HepG2 (cell line): ENCODE measurements around the gene TUBGCP4. TPM values are rescaled to one million over a fixed set of nuclear protein-coding genes. Genes with fewer than 3 reads are reported as not detected.

ENCODE experiments used
- ATAC-seq: fragments of 200-7000 bp; cut with Tn5 transposase; 3 replicates; pipeline ENCODE4 v1.9.1; 2020; ENCODE audit warnings: mild to moderate bottlenecking, moderate library complexity
- BruUV-seq: library from RNA; stranded (reverse); fragments of 400-500 nt; replicated peaks from 2 replicates; lab custom pipeline; 2021; lab: Mats Ljungman, UMichigan
- CTCF ChIA-PET: fragments of 300-600 bp; formaldehyde crosslinking; extraction: SDS; loops from one replicate; lab custom pipeline; 2021; ENCODE audit warnings: low total read pairs, inconsistent platforms, low intra/inter-chr PET ratio; lab: Yijun Ruan, JAX
- POLR2A ChIA-PET: fragments of 350-600 bp; sonication (Branson Sonifier 250); formaldehyde crosslinking; loops from one replicate; lab custom pipeline; 2020; ENCODE audit warnings: antibody characterized with exemption, inconsistent platforms; lab: Yijun Ruan, JAX
- DNase-seq: peaks from one replicate; pipeline ENCODE4 v3.0.0-alpha.2; 2015; ENCODE audit warnings: low spot score
- FAIRE-seq: peaks from 3 replicates; lab custom pipeline; 2011; peaks lifted over from hg19 to GRCh38; lab: Jason Lieb, UNC
- H2AFZ ChIP-seq: one replicate; pipeline ENCODE4 v1.6.1; 2011; ENCODE audit warnings: low read length, inconsistent platforms
- H3K27ac ChIP-seq: fragments of 300-600 bp; 3 replicates; pipeline ENCODE4 v1.8.0; 2011; ENCODE audit warnings: mixed run types, mild to moderate bottlenecking, mixed read lengths, low read length, inconsistent platforms; ENCODE audit not compliant: insufficient read depth; ENCODE audit errors: extremely low read length
- H3K27me3 ChIP-seq, 2 experiments: fragments of 200-600 bp in 1 of 2; 2 replicates in 1 of 2; 3 replicates in 1 of 2; pipeline versions ENCODE4 v1.6.0 to v1.8.0; 2011; ENCODE audit warnings: low read length in 2 of 2, mild to moderate bottlenecking in 2 of 2, moderate library complexity in 2 of 2, inconsistent platforms in 1 of 2; ENCODE audit not compliant: insufficient read depth in 2 of 2, control insufficient read depth in 1 of 2
- H3K36me3 ChIP-seq, 2 experiments: fragments of 200-600 bp in 1 of 2; replicated peaks in 1 of 2; 2 replicates in 1 of 2; 3 replicates in 1 of 2; pipeline versions ENCODE4 v1.5.1 to v1.8.0; 2011; ENCODE audit warnings: low read length in 2 of 2, inconsistent platforms in 1 of 2; ENCODE audit not compliant: insufficient read depth in 2 of 2, control insufficient read depth in 1 of 2
- H3K4me1 ChIP-seq: 2 replicates; pipeline ENCODE4 v1.5.1; 2012; ENCODE audit warnings: low read length, inconsistent platforms; ENCODE audit not compliant: insufficient read depth
- H3K4me2 ChIP-seq: 2 replicates; pipeline ENCODE4 v1.6.0; 2011; ENCODE audit warnings: low read depth, low read length, inconsistent platforms
- H3K4me3 ChIP-seq, 3 experiments: fragments of 200-600 bp in 1 of 3; sonication (generic), shearing (Covaris generic) in 1 of 3; replicated peaks in 1 of 3; 2 replicates each; pipeline ENCODE4 v1.5.1; 2011 to 2016; ENCODE audit warnings: low read length in 3 of 3, inconsistent platforms in 2 of 3, low read depth in 2 of 3, mild to moderate bottlenecking in 2 of 3, control low read depth in 1 of 3, mixed read lengths in 1 of 3; ENCODE audit not compliant: insufficient read depth in 1 of 3
- H3K79me2 ChIP-seq: one replicate; pipeline ENCODE4 v1.6.1; 2011; ENCODE audit warnings: low read length, inconsistent platforms; ENCODE audit not compliant: insufficient read depth
- H3K9ac ChIP-seq: 2 replicates; pipeline ENCODE4 v1.6.0; 2011; ENCODE audit warnings: mild to moderate bottlenecking, low read depth, low read length, inconsistent platforms; ENCODE audit not compliant: insufficient read depth
- H3K9me3 ChIP-seq: 2 replicates; pipeline ENCODE4 v1.5.1; 2012; ENCODE audit warnings: mild to moderate bottlenecking, low read length
- H4K20me1 ChIP-seq: 2 replicates; pipeline ENCODE4 v1.6.0; 2011; ENCODE audit warnings: inconsistent platforms, mild to moderate bottlenecking, low read length, moderate library complexity; ENCODE audit not compliant: insufficient read depth
- ATM ChIP-seq: fragments of 450-650 bp; IDR thresholded peaks from 2 replicates; pipeline ENCODE4 v1.7.1; 2017; ENCODE audit warnings: mild to moderate bottlenecking, borderline replicate concordance
- MBNL3 ChIP-seq: fragments of 250-450 bp; sonication (Bioruptor Pico); conservative IDR thresholded peaks from 2 replicates; pipeline ENCODE4 v1.8.0; 2022; ENCODE audit warnings: mild to moderate bottlenecking, inconsistent platforms
- PATZ1 ChIP-seq: sonication (generic); formaldehyde crosslinking; IDR thresholded peaks from 2 replicates; pipeline ENCODE4 v1.4.0; 2020; ENCODE audit warnings: missing genetic modification reagents
- PHF8 ChIP-seq: sonication (generic); formaldehyde crosslinking; IDR thresholded peaks from 2 replicates; pipeline ENCODE4 v1.5.0; 2020; ENCODE audit warnings: missing genetic modification reagents
- SATB2 ChIP-seq: sonication (generic); formaldehyde crosslinking; IDR thresholded peaks from 2 replicates; pipeline ENCODE4 v1.5.0; 2020; ENCODE audit warnings: missing genetic modification reagents
- ZFP90 ChIP-seq: sonication (generic); formaldehyde crosslinking; IDR thresholded peaks from 2 replicates; pipeline ENCODE4 v1.8.0; 2022; ENCODE audit warnings: missing genetic modification reagents, mild to moderate bottlenecking, inconsistent platforms, borderline replicate concordance
- ZNF567 ChIP-seq: sonication (generic); formaldehyde crosslinking; IDR thresholded peaks from 2 replicates; pipeline ENCODE4 v1.8.1; 2023; ENCODE audit warnings: mild to moderate bottlenecking, missing genetic modification reagents, borderline replicate concordance
- ZNF569 ChIP-seq: sonication (generic); formaldehyde crosslinking; IDR thresholded peaks from 2 replicates; pipeline ENCODE4 v1.5.0; 2020; ENCODE audit warnings: mild to moderate bottlenecking, missing genetic modification reagents, moderate library complexity, borderline replicate concordance
- ZNF713 ChIP-seq: sonication (generic); formaldehyde crosslinking; IDR thresholded peaks from 2 replicates; pipeline ENCODE4 v1.4.0; 2020; ENCODE audit warnings: mild to moderate bottlenecking, missing genetic modification reagents
- ZNF746 ChIP-seq: sonication (generic); formaldehyde crosslinking; IDR thresholded peaks from 2 replicates; pipeline ENCODE4 v1.8.0; 2022; ENCODE audit warnings: mild to moderate bottlenecking, missing genetic modification reagents
- ZSCAN5A ChIP-seq: sonication (generic); formaldehyde crosslinking; IDR thresholded peaks from 2 replicates; pipeline ENCODE4 v1.8.0; 2022; ENCODE audit warnings: mild to moderate bottlenecking, missing genetic modification reagents, borderline replicate concordance
- in situ Hi-C: cut with HindIII; loops from 2 replicates; pipeline ENCODE4 v1.10.0; 2017; ENCODE audit warnings: low pct_unique_long_range_greater_than_20kb; ENCODE audit not compliant: extremely low pct_ligation_motif_present
- intact Hi-C: fragments of 100-400 bp; cut with micrococcal nuclease; formaldehyde crosslinking; loops from one replicate; pipeline ENCODE4 v1.10.0; 2022; ENCODE audit not compliant: unreplicated experiment
- polyA plus RNA-seq, 8 experiments: library from polyadenylated mRNA; depleted of rRNA in 3 of 8; stranded (reverse) in 7 of 8; unstranded in 1 of 8; fragments of >200 nt; fragmentation: Illumina TruSeq in 4 of 8; extraction: Trizol in 4 of 8; gene quantifications; 2 replicates each; pipeline versions ENCODE4 v1.2.1 to v1.2.3, GENCODE V29; 2011 to 2016; ENCODE audit warnings: low read depth in 4 of 8, missing spikeins in 1 of 8, mixed read lengths in 1 of 8; ENCODE audit not compliant: insufficient read depth in 1 of 8
- total RNA-seq, 5 experiments: library from RNA; depleted of rRNA; stranded (reverse); fragments of >200 nt; fragmentation: Illumina TruSeq; extraction: Trizol; gene quantifications; 2 replicates each; pipeline ENCODE4 v1.2.3, GENCODE V29; 2016; ENCODE audit warnings: low read depth in 1 of 5
- TF ChIP-seq, protein P1 (sequence below): sonication (generic); formaldehyde crosslinking; IDR thresholded peaks from 2 replicates; pipeline ENCODE4 v1.5.1; 2020; ENCODE audit warnings: missing genetic modification reagents, mild to moderate bottlenecking, borderline replicate concordance
- TF ChIP-seq, protein P2 (sequence below): sonication (generic); formaldehyde crosslinking; IDR thresholded peaks from 2 replicates; pipeline ENCODE4 v1.5.0; 2020; ENCODE audit warnings: missing genetic modification reagents
- TF ChIP-seq, protein P3 (sequence below): IDR thresholded peaks from 2 replicates; pipeline ENCODE4 v1.6.1; 2012; ENCODE audit warnings: low read length, improper control_type of control experiment

TUBGCP4 gene
- total and polyA plus RNA-seq, 2 of the 13 experiments (the other 11 are each of a cell fraction or from before 2014, with no cell fraction given) = 15.0 to 20.5 TPM

- H3K27ac ChIP-seq = peak overlapping the region; percentile 51
- no peaks in the 10 kb centered on the region for H3K27me3 ChIP-seq
- no peaks in the 10 kb centered on the region for H3K9me3 ChIP-seq
- DNase-seq = peak; percentile 3
- H3K36me3 ChIP-seq = peaks cover 3 to 14% of the 10 kb centered on the region in 2 experiments; a peak in 4 of 5 replicates
- FAIRE-seq = no peak
- TF ChIP-seq ZNF746 (CRISPR knock-in tag) (no peak), MBNL3 (CRISPR knock-in tag) (no peak), SATB2 (no peak), ZNF713 (CRISPR knock-in tag) (no peak), ZNF567 (CRISPR knock-in tag) (no peak), PATZ1 (no peak), PHF8 (CRISPR knock-in tag) (no peak), ATM (no peak), ZFP90 (CRISPR knock-in tag) (no peak), ZNF569 (CRISPR knock-in tag) (no peak), ZSCAN5A (CRISPR knock-in tag) (no peak)
- TF ChIP-seq, protein P1, sequence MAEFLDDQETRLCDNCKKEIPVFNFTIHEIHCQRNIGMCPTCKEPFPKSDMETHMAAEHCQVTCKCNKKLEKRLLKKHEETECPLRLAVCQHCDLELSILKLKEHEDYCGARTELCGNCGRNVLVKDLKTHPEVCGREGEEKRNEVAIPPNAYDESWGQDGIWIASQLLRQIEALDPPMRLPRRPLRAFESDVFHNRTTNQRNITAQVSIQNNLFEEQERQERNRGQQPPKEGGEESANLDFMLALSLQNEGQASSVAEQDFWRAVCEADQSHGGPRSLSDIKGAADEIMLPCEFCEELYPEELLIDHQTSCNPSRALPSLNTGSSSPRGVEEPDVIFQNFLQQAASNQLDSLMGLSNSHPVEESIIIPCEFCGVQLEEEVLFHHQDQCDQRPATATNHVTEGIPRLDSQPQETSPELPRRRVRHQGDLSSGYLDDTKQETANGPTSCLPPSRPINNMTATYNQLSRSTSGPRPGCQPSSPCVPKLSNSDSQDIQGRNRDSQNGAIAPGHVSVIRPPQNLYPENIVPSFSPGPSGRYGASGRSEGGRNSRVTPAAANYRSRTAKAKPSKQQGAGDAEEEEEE = no peak
- TF ChIP-seq, protein P2, sequence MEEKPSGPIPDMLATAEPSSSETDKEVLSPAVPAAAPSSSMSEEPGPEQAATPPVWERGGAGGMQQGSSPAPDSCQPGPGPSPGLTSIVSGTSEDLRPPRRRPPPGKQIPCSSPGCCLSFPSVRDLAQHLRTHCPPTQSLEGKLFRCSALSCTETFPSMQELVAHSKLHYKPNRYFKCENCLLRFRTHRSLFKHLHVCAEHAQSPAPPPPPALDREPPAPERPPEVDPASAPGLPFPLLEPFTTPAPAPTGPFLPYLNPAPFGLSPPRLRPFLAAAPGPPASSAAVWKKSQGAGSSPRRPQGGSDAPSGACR = no peak
- TF ChIP-seq, protein P3, sequence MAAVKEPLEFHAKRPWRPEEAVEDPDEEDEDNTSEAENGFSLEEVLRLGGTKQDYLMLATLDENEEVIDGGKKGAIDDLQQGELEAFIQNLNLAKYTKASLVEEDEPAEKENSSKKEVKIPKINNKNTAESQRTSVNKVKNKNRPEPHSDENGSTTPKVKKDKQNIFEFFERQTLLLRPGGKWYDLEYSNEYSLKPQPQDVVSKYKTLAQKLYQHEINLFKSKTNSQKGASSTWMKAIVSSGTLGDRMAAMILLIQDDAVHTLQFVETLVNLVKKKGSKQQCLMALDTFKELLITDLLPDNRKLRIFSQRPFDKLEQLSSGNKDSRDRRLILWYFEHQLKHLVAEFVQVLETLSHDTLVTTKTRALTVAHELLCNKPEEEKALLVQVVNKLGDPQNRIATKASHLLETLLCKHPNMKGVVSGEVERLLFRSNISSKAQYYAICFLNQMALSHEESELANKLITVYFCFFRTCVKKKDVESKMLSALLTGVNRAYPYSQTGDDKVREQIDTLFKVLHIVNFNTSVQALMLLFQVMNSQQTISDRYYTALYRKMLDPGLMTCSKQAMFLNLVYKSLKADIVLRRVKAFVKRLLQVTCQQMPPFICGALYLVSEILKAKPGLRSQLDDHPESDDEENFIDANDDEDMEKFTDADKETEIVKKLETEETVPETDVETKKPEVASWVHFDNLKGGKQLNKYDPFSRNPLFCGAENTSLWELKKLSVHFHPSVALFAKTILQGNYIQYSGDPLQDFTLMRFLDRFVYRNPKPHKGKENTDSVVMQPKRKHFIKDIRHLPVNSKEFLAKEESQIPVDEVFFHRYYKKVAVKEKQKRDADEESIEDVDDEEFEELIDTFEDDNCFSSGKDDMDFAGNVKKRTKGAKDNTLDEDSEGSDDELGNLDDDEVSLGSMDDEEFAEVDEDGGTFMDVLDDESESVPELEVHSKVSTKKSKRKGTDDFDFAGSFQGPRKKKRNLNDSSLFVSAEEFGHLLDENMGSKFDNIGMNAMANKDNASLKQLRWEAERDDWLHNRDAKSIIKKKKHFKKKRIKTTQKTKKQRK = no peak
- no peaks in the 10 kb centered on the region for H4K20me1 ChIP-seq
- no TSS peak for BruUV-seq
- peaks cover 16% of the 10 kb centered on the region for H3K4me1 ChIP-seq
- H3K9ac ChIP-seq = no peak overlapping the region
- ATAC-seq = no peak
- H3K79me2 ChIP-seq = no peaks in the 10 kb centered on the region
- H3K4me3 ChIP-seq = no peak overlapping the region
- in situ Hi-C loops = loop anchor here (25.0 kb wide), 1 partner anchor 321 kb away; no protein-coding TSS in a partner anchor
- CTCF ChIA-PET = no interaction called here
- intact Hi-C loops = loop anchor here (2.0 kb wide), 1 partner anchor 73 kb away; no protein-coding TSS in a partner anchor
- POLR2A ChIA-PET = interaction anchor here (1.6 kb wide), 1 partner anchor 69 kb away, joined by 6 read pairs; no protein-coding TSS in a partner anchor
- no peak overlapping the region for H2AFZ ChIP-seq
- no peak overlapping the region for H3K4me2 ChIP-seq
Measured at GRCh38 chr15:43441316-43441715, 70.4 kb downstream of the TUBGCP4 start.
